Mesothelial cell of epicardium (in vitro differentiated cells): ENCODE results near the gene FAM53B. TPM values are rescaled to one million over a fixed set of nuclear protein-coding genes. Genes with fewer than 3 reads are reported as not detected.

Experiments used
- DNase-seq, 2 experiments: peaks; one replicate each; pipeline ENCODE4 v3.0.0; 2021; ENCODE audit warnings: low spot score in 2 of 2; ENCODE audit not compliant: unreplicated experiment in 2 of 2
- H3K27ac Mint-ChIP-seq: 2 replicates; pipeline ENCODE4 v1.8.0; 2021; ENCODE audit warnings: mixed read lengths
- H3K27me3 Mint-ChIP-seq: 2 replicates; pipeline ENCODE4 v1.8.0; 2021; ENCODE audit warnings: low read depth, mixed read lengths
- H3K36me3 Mint-ChIP-seq: 2 replicates; pipeline ENCODE4 v1.8.0; 2021; ENCODE audit warnings: mixed read lengths
- H3K4me1 Mint-ChIP-seq: 2 replicates; pipeline ENCODE4 v1.8.0; 2021; ENCODE audit warnings: mixed read lengths
- H3K4me3 Mint-ChIP-seq: 2 replicates; pipeline ENCODE4 v1.8.0; 2021; ENCODE audit warnings: mild to moderate bottlenecking, moderate library complexity, mixed read lengths
- H3K9me3 Mint-ChIP-seq: 2 replicates; pipeline ENCODE4 v1.8.0; 2021; ENCODE audit warnings: mixed read lengths
- total RNA-seq: library from RNA; stranded (reverse); gene quantifications from 3 replicates; pipeline ENCODE4 v1.2.1, GENCODE V29; 2021
- TF ChIP-seq, protein P1 (sequence below): fragments of 200-600 bp; sonication (generic); IDR thresholded peaks from one replicate; pipeline ENCODE4 v1.5.0; 2021; ENCODE audit warnings: antibody characterized with exemption; ENCODE audit not compliant: unreplicated experiment

The FAM53B gene
- total RNA-seq, 1 donor from 2014 or later: 42.0 TPM

DNA sequence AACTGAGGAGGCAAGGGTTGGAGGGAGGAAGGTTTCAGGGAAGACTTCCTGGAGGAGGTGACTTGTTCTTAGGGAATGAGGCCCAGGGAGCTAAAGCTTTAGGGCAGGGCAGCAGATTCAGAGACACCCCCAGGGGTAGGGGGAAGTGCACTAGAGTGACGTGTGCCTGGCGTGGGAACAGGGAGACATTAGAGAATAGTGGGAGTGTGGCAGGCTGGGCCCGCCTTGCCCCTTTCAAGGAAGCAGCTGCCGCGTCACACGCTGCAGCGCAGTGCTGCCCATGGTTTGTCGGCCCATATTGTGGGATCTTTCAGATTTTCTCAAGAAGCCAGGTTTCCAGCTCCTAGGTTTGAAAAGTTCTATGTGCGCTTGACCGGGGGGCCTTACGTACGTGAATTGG is 143.2 kb downstream of the FAM53B start:
- Mint-ChIP-seq H3K4me3 (no peak overlapping the region), H3K27ac (no peak overlapping the region), H3K36me3 (no peaks in the 10 kb centered on the region), H3K9me3 (no peaks in the 10 kb centered on the region), H3K27me3 (no peaks in the 10 kb centered on the region), H3K4me1 (peaks cover 6% of the 10 kb centered on the region)
- TF ChIP-seq, protein P1, sequence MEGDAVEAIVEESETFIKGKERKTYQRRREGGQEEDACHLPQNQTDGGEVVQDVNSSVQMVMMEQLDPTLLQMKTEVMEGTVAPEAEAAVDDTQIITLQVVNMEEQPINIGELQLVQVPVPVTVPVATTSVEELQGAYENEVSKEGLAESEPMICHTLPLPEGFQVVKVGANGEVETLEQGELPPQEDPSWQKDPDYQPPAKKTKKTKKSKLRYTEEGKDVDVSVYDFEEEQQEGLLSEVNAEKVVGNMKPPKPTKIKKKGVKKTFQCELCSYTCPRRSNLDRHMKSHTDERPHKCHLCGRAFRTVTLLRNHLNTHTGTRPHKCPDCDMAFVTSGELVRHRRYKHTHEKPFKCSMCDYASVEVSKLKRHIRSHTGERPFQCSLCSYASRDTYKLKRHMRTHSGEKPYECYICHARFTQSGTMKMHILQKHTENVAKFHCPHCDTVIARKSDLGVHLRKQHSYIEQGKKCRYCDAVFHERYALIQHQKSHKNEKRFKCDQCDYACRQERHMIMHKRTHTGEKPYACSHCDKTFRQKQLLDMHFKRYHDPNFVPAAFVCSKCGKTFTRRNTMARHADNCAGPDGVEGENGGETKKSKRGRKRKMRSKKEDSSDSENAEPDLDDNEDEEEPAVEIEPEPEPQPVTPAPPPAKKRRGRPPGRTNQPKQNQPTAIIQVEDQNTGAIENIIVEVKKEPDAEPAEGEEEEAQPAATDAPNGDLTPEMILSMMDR: no peak
- DNase-seq: no peak

DNA sequence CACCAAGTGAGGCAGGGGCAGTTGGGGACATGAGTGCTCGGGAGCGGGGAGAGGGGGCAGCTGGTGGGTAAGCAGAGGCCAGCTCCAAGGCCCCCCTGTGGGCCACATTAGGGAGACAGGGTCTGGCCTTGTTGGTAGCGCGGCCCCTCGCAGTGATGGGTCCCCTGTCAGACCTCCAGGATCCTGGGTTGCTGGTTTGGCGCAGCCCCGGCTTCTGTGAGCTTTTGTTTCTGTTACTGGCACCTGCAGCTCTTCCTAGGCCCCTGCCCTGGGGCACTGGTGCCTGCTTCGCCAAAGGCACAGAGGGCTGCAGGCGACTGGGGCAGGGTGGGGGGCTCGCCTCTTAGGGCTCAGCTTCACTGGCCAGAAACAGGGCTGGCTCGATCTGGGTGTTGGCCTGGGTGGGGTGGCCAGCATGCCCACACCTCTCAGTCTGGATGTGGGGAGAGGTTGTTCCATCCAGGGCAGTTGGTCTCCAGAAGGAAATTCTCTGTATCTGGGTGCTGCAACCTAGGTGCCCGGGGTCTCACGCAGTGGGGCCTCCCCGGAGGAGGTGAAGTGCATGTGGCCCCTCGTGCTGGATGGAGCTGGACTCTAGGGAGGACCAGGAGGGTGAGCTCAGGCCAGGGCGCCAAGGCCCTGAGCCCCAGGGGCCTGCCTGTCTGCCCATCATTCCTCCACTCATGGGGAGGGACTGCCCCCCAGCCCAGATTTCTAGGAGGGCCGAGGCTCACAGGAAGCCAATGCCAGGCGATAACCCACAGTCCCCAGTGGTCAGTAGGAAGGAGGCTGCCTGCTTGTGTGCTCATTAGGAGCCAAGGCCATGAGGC is 143.9 kb downstream of the FAM53B start:
- Mint-ChIP-seq H3K4me1 (peaks cover 3% of the 10 kb centered on the region), H3K4me3 (no peak overlapping the region), H3K27ac (no peak overlapping the region), H3K27me3 (no peaks in the 10 kb centered on the region), H3K9me3 (peaks cover 5% of the 10 kb centered on the region), H3K36me3 (no peaks in the 10 kb centered on the region)
- no peak for DNase-seq
- TF ChIP-seq, protein P1: no peak

DNA sequence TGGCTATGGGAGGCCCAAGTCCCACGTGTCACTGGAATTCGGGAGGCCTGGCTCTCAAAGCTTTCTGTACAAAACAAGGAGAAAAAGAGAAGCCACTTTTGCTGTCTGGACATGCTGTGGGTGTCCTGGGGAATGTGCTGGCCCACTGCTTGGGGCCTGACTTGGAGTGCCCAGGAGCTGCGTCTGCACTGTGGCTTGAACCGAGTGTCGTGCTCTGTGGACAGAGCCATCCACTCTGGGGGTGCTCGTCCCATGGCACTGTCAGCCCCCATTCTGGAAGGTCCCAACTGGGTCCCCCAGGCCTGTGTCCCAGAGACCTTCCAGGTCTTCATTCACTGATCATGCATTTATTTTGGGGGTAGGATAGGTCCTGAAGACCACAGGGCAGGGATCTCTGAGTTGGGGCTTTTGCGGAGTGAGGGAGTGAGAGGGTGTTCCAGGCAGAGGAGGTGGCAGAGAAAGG is 144.6 kb downstream of the FAM53B start:
- no peak for DNase-seq
- Mint-ChIP-seq H3K4me1 (no peaks in the 10 kb centered on the region), H3K27ac (no peak overlapping the region), H3K36me3 (no peaks in the 10 kb centered on the region), H3K27me3 (no peaks in the 10 kb centered on the region), H3K9me3 (peaks cover 5% of the 10 kb centered on the region), H3K4me3 (no peak overlapping the region)
- TF ChIP-seq, protein P1: no peak

DNA sequence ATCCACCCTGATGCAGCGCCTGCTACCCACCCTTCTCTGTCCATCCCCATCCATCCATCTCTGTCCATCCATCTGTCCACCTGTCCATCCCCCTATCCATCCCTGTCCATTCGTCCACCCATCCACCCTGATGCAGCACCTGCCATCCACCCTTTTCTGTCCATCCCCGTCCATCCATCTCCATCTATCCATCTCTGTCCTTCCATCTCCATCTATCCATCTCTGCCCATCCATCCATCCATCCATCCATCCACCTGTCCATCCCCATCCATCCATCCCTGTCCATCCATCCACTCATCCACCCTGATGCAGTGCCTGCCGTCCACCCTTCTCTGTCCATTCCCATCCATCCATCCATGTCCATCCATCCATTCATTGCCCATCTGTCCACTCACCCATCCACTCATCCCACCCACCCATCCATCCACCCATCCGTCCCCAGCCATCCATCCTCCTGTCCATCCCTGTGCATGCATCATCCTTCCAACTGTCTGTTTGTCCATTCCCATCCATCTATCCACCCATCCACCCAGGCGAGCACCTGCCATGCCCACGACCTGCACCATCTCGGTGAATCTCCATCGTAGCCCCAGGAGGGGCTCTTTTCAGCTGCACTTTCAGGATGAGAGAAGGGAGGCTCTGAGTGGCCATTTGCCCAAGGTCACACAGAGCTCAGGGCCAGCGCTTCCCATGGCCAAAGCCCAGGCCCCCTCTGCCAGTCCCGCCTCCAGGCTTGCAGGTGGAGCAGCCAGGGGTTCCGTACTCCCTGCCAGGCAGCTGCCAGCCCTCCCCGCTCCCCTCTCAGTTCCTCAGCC is 145.2 kb downstream of the FAM53B start:
- no peak overlapping the region for H3K4me3 Mint-ChIP-seq
- no peaks in the 10 kb centered on the region for H3K4me1 Mint-ChIP-seq
- peaks cover 5% of the 10 kb centered on the region for H3K9me3 Mint-ChIP-seq
- H3K27me3 Mint-ChIP-seq: no peaks in the 10 kb centered on the region
- no peak for DNase-seq
- H3K36me3 Mint-ChIP-seq: no peaks in the 10 kb centered on the region
- TF ChIP-seq, protein P1: no peak
- H3K27ac Mint-ChIP-seq: no peak overlapping the region

DNA sequence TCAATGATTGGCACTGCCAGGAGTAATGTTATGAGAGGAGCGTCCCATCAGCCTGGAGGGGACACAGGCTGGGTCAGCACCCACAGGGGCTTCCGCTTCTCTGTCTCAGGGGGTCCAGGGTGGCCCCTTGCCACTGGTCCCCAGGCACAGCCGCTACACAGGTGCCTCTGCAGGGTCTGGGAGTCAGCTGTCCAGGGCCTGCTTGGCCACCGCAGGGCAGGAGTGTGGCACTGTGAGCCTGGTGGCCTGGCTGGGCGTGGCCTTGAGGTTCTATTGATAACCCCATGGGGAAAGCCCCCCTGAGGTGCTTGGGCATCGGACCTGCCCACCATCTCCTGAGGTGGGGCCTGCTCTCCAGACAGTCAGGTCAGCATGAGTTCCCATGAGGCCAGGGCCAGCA is 146.0 kb downstream of the FAM53B start:
- TF ChIP-seq, protein P1: no peak
- Mint-ChIP-seq H3K4me1 (no peaks in the 10 kb centered on the region), H3K4me3 (no peak overlapping the region), H3K9me3 (peaks cover 5% of the 10 kb centered on the region), H3K36me3 (no peaks in the 10 kb centered on the region), H3K27me3 (no peaks in the 10 kb centered on the region), H3K27ac (no peak overlapping the region)
- no peak for DNase-seq
